SK-N-MC (cell line): ENCODE measurements around the gene OPRM1.
"Not testable (repeated sequence)": the region's sequence is repeated elsewhere in the genome, so short reads cannot be mapped to it uniquely, and the experiment has no call there.

Source experiments
- DNase-seq: peaks from one replicate; pipeline ENCODE4 v3.0.0-alpha.2; 2011; ENCODE audit warnings: low read depth, low spot score
- H3K27ac ChIP-seq: fragments of 200-600 bp; sonication (generic); 2 replicates; pipeline ENCODE4 v1.5.1; 2016; ENCODE audit warnings: mixed run types
- H3K36me3 ChIP-seq: fragments of 200-600 bp; sonication (generic); 2 replicates; pipeline ENCODE4 v1.6.1; 2017; ENCODE audit warnings: antibody characterized with exemption, low read length, mixed read lengths; ENCODE audit not compliant: insufficient read depth
- H3K4me3 ChIP-seq: fragments of 200-600 bp; sonication (generic); 2 replicates; pipeline ENCODE4 v1.5.1; 2016
- H3K9ac ChIP-seq: fragments of 200-600 bp; sonication (generic); 2 replicates; pipeline ENCODE4 v1.8.0; 2017; ENCODE audit warnings: mixed run types, mixed read lengths; ENCODE audit not compliant: insufficient read length
- H3K9me3 ChIP-seq: fragments of 200-600 bp; sonication (generic); 2 replicates; pipeline ENCODE4 v1.6.1; 2017; ENCODE audit warnings: low read depth, mild to moderate bottlenecking, antibody characterized with exemption, low read length, moderate library complexity, mixed read lengths
- EZH2 ChIP-seq: fragments of 200-600 bp; sonication (generic); IDR thresholded peaks from one replicate; pipeline ENCODE4 v1.6.1; 2017; ENCODE audit warnings: antibody characterized with exemption
- FOXP2 ChIP-seq: optimal IDR thresholded peaks from 2 replicates; pipeline ENCODE3; 2011; ENCODE audit warnings: mild to moderate bottlenecking, moderate library complexity; ENCODE audit not compliant: insufficient read depth; ENCODE audit errors: extremely low read length, control extremely low read depth
- POLR2AphosphoS5 ChIP-seq: IDR thresholded peaks from 2 replicates; pipeline ENCODE4 v1.6.1; 2012; ENCODE audit warnings: mild to moderate bottlenecking, low read depth, low read length, borderline replicate concordance

OPRM1 gene

DNA sequence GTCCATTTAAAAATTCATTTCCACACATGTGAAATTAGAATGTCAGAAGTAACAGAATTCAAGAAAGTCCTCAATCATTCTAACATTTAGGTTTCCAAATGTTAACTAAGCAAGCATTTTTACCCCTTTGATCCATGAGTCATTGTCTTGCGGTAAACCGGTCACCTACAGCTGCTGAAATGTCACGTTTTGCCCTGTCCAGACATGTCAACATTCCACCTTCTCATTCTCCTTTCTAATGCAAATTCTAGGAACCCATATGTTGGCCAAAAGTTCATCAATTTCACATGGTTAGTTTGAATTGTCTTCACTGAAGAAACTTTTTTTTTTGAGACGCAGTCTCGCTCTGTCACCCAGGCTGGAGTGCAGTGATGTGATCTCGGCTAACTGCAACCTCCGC is 200.4 kb downstream of the OPRM1 start:
- Histone ChIP-seq H3K4me3 (no peak overlapping the region), H3K9ac (no peak overlapping the region), H3K9me3 (no peaks in the 10 kb centered on the region), H3K27ac (no peak overlapping the region), H3K36me3 (no peaks in the 10 kb centered on the region)
- TF ChIP-seq EZH2 (no peak), POLR2AphosphoS5 (no peak), FOXP2 (no peak)
- DNase-seq: no peak

DNA sequence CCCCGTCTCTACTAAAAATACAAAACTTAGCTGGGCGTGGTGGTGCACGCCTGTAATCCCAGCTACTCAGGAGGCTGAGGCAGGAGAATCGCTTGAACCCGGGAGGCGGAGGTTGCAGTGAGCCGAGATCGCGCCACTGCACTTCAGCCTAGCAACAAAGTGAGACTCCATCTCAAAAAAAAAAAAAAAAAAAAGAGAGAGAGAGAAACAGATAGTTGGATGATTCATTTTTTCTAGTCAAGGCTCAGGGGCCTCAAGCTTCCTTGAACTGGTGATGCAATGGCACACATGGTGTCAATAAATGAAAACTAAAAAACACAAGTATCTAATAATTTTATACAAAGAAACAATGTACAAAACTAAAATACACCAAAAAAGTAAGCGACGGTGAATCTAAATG is 202.0 kb downstream of the OPRM1 start:
- H3K36me3 ChIP-seq, H3K4me3 ChIP-seq, DNase-seq, H3K27ac ChIP-seq, H3K9me3 ChIP-seq, H3K9ac ChIP-seq: not testable (repeated sequence)

- Histone ChIP-seq H3K9me3 (no peaks in the 10 kb centered on the region), H3K9ac (no peak overlapping the region), H3K4me3 (no peak overlapping the region), H3K36me3 (no peaks in the 10 kb centered on the region), H3K27ac (no peak overlapping the region)
- TF ChIP-seq POLR2AphosphoS5: no peak
- no peak for TF ChIP-seq FOXP2
- TF ChIP-seq EZH2: no peak
- DNase-seq: no peak
Observed at GRCh38 chr6:154241581-154241980, 202.5 kb downstream of the OPRM1 start.

DNA sequence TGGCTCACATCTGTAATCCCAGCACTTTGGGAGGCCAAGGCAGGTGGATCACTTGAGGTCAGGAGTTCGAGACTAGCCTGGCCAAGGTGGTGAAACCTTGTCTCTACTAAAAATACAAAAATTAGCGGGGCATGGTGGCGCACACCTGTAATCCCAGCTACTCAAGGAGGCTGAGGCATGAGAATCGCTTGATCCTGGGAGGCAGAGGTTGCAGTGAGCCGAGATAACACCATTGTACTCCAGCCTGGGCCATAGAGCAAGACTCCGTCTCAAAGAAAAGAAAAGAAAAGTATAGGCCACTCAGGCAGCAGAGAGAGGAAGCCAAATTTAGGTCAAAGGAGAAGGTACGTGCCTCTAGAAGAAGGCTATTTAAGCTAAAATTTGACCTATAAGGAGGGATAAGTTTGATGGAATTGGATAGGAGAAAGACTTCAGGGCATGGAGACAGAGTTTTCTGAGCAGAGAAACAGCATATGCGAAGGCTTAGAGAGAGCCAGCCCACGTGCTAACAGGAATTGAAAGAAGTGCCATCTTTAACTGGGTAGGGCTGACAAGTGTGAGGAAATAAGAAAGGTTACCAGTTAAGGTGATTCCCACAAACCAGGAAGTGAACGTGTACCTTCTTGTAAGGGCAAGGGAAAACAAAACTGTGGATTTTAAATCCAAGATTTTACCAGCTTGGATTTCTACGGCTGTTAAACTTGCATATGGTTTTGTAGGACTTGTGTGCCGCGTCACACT is 203.7 kb downstream of the OPRM1 start:
- no peak for DNase-seq
- Histone ChIP-seq H3K27ac (no peak overlapping the region), H3K9ac (no peak overlapping the region), H3K9me3 (no peaks in the 10 kb centered on the region), H3K36me3 (no peaks in the 10 kb centered on the region), H3K4me3 (no peak overlapping the region)
- no peak for TF ChIP-seq POLR2AphosphoS5
- TF ChIP-seq FOXP2: no peak
- TF ChIP-seq EZH2: no peak

DNA sequence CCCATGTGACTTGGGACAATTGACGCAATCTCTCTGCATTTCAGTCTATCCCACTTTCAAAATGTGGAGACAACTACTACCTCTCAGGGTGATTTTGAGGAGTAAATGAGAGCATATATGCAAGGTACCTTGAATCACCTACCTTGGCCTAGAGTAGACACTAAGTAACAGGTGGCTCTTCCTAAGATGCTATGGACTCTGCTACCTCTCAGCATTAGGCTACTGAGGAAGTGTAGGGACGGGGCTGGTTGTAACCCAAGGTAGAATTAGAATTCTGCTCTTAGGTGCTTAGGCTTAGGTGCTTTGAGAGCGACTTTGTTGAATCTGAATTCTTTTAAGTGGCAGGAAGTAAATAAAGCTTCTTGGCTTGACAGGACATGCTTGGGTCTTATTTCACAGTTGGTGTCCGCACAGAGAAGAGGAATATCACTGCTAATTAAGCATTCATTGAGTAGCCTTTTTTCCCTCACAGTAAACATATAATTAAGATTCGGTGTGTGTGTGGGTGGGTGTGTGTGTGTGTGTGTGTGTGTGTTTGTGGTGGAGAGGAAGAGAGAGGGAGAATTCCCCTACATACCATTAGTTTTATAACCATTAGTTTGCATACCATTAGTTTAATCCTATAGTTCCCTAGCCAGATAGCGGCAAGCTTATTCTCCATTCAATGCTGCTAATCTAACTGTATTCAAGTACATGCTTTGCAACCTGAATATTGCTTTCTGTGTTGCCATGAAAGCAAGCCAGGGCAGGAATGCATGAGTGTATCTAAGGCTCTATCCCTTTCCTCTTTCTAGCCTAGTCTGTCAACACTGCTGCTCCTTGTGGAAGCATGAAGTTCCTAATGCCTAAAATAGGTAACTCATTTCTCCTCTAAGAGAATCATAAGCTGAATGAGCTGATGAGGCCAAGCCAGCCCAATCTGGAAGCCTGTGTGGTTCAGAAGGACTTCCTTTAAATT is 205.0 kb downstream of the OPRM1 start:
- H3K4me3 ChIP-seq: no peak overlapping the region
- DNase-seq: no peak
- no peak overlapping the region for H3K9ac ChIP-seq
- TF ChIP-seq EZH2 (no peak), POLR2AphosphoS5 (no peak), FOXP2 (no peak)
- H3K36me3 ChIP-seq: no peaks in the 10 kb centered on the region
- H3K27ac ChIP-seq: no peak overlapping the region
- H3K9me3 ChIP-seq: no peaks in the 10 kb centered on the region

GRCh38 chr6:154245506-154245905 is 206.5 kb downstream of the OPRM1 start:
- no peak overlapping the region for H3K27ac ChIP-seq
- TF ChIP-seq POLR2AphosphoS5 (no peak), FOXP2 (no peak)
- no peaks in the 10 kb centered on the region for H3K36me3 ChIP-seq
- no peak overlapping the region for H3K9ac ChIP-seq
- no peak overlapping the region for H3K4me3 ChIP-seq
- H3K9me3 ChIP-seq: no peaks in the 10 kb centered on the region
- DNase-seq: no peak

DNA sequence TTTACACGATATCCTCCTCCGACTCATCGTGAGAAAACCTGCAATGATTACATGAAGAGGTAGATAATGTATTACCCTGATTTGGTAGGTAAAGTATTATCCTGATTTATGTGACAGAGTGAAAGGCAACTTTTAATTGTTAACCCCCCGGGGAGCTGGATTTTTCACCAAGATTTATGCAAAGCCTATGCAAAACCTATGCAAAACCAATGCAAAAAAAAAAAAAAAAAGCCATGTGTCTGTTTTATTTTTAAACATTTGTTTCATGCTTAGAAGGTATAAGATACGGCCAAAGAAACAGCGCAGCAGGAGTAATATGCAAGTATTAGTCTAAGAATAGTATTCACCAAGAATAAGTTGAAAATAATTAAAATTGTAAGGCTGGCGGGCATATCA is 207.7 kb downstream of the OPRM1 start:
- TF ChIP-seq POLR2AphosphoS5: no peak
- TF ChIP-seq FOXP2: no peak
- TF ChIP-seq EZH2: no peak
- Histone ChIP-seq H3K27ac (peak overlapping the region; percentile 88), H3K4me3 (peak overlapping the region; percentile 77), H3K9me3 (no peaks in the 10 kb centered on the region), H3K9ac (peak overlapping the region; percentile 73), H3K36me3 (no peaks in the 10 kb centered on the region)
- DNase-seq: no peak

DNA sequence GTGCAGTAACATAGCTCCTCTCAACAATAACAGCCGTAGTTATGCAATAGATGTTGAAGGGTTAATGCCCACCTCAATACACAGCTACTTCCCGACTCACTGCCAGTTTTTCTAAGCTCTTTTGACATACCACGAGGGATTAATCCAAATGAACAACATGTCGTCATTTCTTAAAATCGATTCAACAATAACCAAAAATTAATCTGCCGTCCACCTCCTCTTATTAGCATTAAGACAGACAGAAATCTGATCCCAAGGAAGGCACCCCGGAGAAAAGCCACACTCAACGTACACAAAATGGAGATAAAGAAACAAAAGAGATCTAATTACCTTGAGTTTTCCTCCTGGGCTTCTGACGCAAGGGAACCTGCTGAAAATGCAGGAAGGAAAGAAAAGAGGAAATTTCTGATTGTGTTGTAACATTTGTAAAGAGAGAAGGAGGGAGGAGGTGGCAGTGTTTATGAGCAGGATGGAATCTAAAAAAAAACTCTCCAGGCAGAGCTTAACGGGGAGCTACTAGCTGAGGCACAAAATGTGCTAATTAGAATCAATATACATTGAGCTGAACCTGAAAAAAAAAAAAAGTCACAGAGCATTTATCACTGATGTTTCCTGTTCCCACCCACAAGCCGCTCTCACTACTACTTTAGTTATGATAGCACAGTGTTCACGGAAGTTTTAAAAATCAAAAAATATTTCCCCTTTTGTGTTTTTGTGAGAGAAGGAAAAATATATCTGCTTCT is 208.2 kb downstream of the OPRM1 start:
- Histone ChIP-seq H3K4me3 (peak overlapping the region; percentile 77), H3K36me3 (no peaks in the 10 kb centered on the region), H3K27ac (peak overlapping the region; percentile 88), H3K9me3 (no peaks in the 10 kb centered on the region), H3K9ac (peak overlapping the region; percentile 73)
- DNase-seq: no peak
- TF ChIP-seq EZH2 (no peak), POLR2AphosphoS5 (no peak), FOXP2 (no peak)
